AG08396 (cell line): ENCODE measurements around the gene SP140.
"Not testable (repeated sequence)": the region's sequence is repeated elsewhere in the genome, so short reads cannot be mapped to it uniquely, and the experiment has no call there.

ENCODE experiments used
- DNase-seq: peaks from one replicate; pipeline ENCODE4 v3.0.0; 2012; ENCODE audit warnings: low spot score, mixed read lengths

Gene SP140

GRCh38 chr2:230289311-230289710 lies 63.8 kb downstream of the SP140 start:
- DNase-seq: not testable (repeated sequence)

- DNase-seq: no peak
These were observed 69.7 kb downstream of the SP140 start for GRCh38 chr2:230295192-230295591.

- DNase-seq: no peak
These were observed 71.4 kb downstream of the SP140 start for GRCh38 chr2:230296917-230297316.

- no peak for DNase-seq
These were observed 74.1 kb downstream of the SP140 start for GRCh38 chr2:230299618-230300017.

GRCh38 chr2:230305416-230306275 lies 80.1 kb downstream of the SP140 start:
- no peak for DNase-seq

GRCh38 chr2:230306474-230306873 lies 80.9 kb downstream of the SP140 start:
- no peak for DNase-seq

- DNase-seq: no peak
These were observed 81.9 kb downstream of the SP140 start for GRCh38 chr2:230307485-230307884.

GRCh38 chr2:230308402-230309000 lies 83.0 kb downstream of the SP140 start:
- DNase-seq: no peak

GRCh38 chr2:230310792-230311191 lies 85.3 kb downstream of the SP140 start:
- DNase-seq: not testable (repeated sequence)

GRCh38 chr2:230311634-230312033 lies 86.1 kb downstream of the SP140 start:
- DNase-seq: not testable (repeated sequence)

- DNase-seq: peak; percentile 27
These were observed 87.1 kb downstream of the SP140 start for GRCh38 chr2:230312638-230313037.

- DNase-seq: no peak
These were observed 91.8 kb downstream of the SP140 start for GRCh38 chr2:230317366-230317765.

GRCh38 chr2:230318190-230319121 lies 92.9 kb downstream of the SP140 start:
- no peak for DNase-seq

GRCh38 chr2:230319211-230319862 lies 93.8 kb downstream of the SP140 start:
- DNase-seq: no peak

- no peak for DNase-seq
These were observed 95.5 kb downstream of the SP140 start for GRCh38 chr2:230321031-230321430.

- DNase-seq: no peak
These were observed 97.2 kb downstream of the SP140 start for GRCh38 chr2:230322561-230323384.

- no peak for DNase-seq
These were observed 98.0 kb downstream of the SP140 start for GRCh38 chr2:230323385-230324106.

- no peak for DNase-seq
These were observed 99.0 kb downstream of the SP140 start for GRCh38 chr2:230324503-230324902.

- DNase-seq: no peak
These were observed 100.0 kb downstream of the SP140 start for GRCh38 chr2:230325316-230326243.
